ENCODE results near the gene PTPRO.

PTPRO gene

DNA sequence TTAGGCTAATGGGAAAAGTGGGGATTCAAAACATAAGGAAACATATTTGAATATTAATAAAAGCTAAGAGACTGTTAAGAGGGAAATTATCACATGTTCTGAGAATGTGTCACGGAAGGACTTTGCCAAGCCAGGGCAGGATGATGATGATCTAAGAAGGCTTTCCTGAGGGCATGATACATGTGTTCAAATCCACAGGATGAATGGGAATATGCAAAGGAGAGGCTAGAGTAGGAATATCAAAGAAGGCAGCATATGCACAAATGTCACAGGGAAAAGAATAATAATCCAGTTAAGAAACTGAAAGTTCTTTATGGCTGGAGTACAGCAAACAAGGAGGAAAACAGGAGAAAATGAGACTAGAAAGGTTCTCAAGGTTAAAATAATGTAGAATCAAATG lies 107.0 kb downstream of the PTPRO start:
- H3K4me3 Mint-ChIP-seq, result no peak overlapping the region
- H3K27ac Mint-ChIP-seq, result no peak overlapping the region
- TF ChIP-seq, protein P1, sequence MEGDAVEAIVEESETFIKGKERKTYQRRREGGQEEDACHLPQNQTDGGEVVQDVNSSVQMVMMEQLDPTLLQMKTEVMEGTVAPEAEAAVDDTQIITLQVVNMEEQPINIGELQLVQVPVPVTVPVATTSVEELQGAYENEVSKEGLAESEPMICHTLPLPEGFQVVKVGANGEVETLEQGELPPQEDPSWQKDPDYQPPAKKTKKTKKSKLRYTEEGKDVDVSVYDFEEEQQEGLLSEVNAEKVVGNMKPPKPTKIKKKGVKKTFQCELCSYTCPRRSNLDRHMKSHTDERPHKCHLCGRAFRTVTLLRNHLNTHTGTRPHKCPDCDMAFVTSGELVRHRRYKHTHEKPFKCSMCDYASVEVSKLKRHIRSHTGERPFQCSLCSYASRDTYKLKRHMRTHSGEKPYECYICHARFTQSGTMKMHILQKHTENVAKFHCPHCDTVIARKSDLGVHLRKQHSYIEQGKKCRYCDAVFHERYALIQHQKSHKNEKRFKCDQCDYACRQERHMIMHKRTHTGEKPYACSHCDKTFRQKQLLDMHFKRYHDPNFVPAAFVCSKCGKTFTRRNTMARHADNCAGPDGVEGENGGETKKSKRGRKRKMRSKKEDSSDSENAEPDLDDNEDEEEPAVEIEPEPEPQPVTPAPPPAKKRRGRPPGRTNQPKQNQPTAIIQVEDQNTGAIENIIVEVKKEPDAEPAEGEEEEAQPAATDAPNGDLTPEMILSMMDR (IDR thresholded peaks at IDR 0.05; ENCODE audit: unreplicated experiment in 3 of 3), result no peak
- no peaks in the 10 kb centered on the region for H3K9me3 Mint-ChIP-seq
- H3K4me1 Mint-ChIP-seq, result no peaks in the 10 kb centered on the region
- no peaks in the 10 kb centered on the region for H3K36me3 Mint-ChIP-seq (ENCODE audit: low read depth)
- H3K27me3 Mint-ChIP-seq (ENCODE audit: low read depth), result peaks cover 4% of the 10 kb centered on the region

DNA sequence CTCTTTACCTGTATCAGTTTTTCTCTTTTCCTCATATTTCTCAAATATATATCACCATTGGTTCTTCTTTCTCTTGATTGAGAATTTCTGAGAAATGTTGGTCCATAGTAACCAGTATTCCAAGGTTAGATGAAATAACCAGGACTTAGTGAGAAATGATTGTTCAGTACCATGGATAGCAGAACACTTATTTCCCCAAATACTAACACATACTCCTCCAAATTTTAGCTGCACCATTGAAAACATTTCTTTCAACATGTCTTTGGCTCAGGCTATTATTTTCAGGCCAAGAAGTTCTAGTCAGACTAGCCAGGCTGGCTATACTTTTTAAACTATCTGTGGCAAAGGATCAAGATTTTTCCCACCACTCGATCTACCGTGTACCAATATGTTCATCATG lies 113.3 kb downstream of the PTPRO start:
- no peaks in the 10 kb centered on the region for H3K27me3 Mint-ChIP-seq (ENCODE audit: low read depth)
- no peaks in the 10 kb centered on the region for H3K4me1 Mint-ChIP-seq
- H3K9me3 Mint-ChIP-seq, result peaks cover 3% of the 10 kb centered on the region
- peaks cover 19% of the 10 kb centered on the region for H3K36me3 Mint-ChIP-seq (ENCODE audit: low read depth)
- no peak overlapping the region for H3K27ac Mint-ChIP-seq
- TF ChIP-seq, protein P1 (IDR thresholded peaks at IDR 0.05; ENCODE audit: unreplicated experiment in 3 of 3), result no peak
- no peak overlapping the region for H3K4me3 Mint-ChIP-seq

DNA sequence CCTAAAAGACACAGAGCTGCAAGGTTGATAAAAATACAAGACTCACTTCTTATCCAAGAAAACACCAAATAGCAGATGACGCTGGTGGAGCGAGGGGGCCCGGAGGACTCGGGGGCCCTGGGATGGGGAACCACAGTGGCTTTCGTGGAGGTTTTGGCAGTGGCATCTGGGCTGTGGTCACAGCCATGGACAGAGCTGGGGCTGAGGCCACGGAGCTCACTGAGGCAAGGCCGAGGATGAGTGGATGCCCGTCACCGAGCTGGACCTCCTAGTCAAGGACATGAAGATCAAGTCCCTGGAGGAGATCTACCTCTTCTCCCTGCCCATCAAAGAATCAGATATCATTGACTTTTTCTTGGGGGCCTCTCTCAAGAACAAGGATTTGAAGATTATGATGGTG lies 117.2 kb downstream of the PTPRO start:
- TF ChIP-seq, protein P1 (IDR thresholded peaks at IDR 0.05; ENCODE audit: unreplicated experiment in 3 of 3), result no peak
- no peaks in the 10 kb centered on the region for H3K4me1 Mint-ChIP-seq
- H3K27me3 Mint-ChIP-seq (ENCODE audit: low read depth), result no peaks in the 10 kb centered on the region
- H3K27ac Mint-ChIP-seq, result no peak overlapping the region
- H3K9me3 Mint-ChIP-seq, result peaks cover 7% of the 10 kb centered on the region
- H3K4me3 Mint-ChIP-seq, result no peak overlapping the region
- peaks cover 19% of the 10 kb centered on the region for H3K36me3 Mint-ChIP-seq (ENCODE audit: low read depth)

DNA sequence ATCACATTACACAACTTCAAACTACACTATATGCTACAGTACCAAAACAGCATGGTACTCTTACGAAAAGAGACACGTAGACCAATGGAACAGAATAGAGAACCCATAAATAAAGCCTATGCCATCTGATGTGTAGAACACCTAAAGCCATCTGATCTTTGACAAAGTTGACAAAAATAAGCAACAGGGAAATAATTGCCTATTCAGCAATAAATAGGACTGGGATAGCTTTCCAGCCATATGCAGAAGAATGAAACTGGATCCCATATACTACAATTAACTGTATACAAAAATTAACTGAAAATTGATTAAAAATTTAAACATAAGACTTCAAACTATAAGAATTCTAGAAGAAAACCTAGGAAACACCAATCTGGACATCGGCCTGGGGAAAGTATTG lies 120.7 kb downstream of the PTPRO start:
- Mint-ChIP-seq H3K36me3 (ENCODE audit: low read depth) (peaks cover under 1% of the 10 kb centered on the region), H3K4me1 (no peaks in the 10 kb centered on the region), H3K9me3 (peaks cover 7% of the 10 kb centered on the region), H3K27me3 (ENCODE audit: low read depth) (no peaks in the 10 kb centered on the region), H3K27ac (no peak overlapping the region), H3K4me3 (no peak overlapping the region)
- TF ChIP-seq, protein P1 (IDR thresholded peaks at IDR 0.05; ENCODE audit: unreplicated experiment in 3 of 3), result no peak

DNA sequence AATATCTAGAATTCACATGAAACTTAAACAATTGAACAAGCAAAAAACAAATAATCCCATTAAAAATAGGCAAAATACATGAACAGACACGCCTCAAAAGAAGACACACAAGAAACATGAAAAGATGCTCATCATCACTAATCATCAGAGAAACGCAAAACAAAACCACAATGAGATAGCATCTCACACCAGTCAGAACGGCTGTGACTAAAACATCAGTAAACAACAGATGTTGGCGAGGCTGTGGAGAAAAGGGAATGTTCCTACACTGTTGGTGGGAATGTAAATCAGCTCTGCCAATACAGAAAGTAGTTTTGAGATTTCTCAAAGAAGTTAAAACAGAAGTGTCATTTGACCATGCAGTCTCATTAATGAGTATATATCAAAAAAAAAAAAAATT lies 121.3 kb downstream of the PTPRO start:
- H3K4me3 Mint-ChIP-seq, result no peak overlapping the region
- H3K27ac Mint-ChIP-seq, result no peak overlapping the region
- TF ChIP-seq, protein P1 (IDR thresholded peaks at IDR 0.05; ENCODE audit: unreplicated experiment in 3 of 3), result no peak
- no peaks in the 10 kb centered on the region for H3K27me3 Mint-ChIP-seq (ENCODE audit: low read depth)
- H3K36me3 Mint-ChIP-seq (ENCODE audit: low read depth), result no peaks in the 10 kb centered on the region
- no peaks in the 10 kb centered on the region for H3K4me1 Mint-ChIP-seq
- H3K9me3 Mint-ChIP-seq, result peaks cover 4% of the 10 kb centered on the region

DNA sequence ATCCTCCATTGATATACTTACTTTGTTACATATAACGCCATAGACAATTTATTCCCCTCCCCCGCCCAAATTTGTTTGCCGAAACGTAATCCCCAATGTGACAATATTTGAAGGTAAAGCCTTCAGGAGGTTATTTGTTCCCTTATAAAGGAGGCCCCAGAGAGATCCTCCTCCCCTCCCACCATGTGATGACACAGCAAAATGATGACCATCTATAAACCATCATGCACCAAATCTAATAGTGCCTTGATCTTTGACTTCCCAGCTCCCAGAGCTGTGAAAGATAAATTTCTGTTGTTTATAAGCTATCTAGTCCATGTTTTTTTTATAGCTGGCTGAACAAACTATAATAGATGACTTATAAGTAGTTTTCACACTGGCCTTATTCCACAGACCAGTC lies 122.2 kb downstream of the PTPRO start:
- no peaks in the 10 kb centered on the region for H3K27me3 Mint-ChIP-seq (ENCODE audit: low read depth)
- H3K36me3 Mint-ChIP-seq (ENCODE audit: low read depth), result no peaks in the 10 kb centered on the region
- H3K27ac Mint-ChIP-seq, result no peak overlapping the region
- peaks cover 3% of the 10 kb centered on the region for H3K9me3 Mint-ChIP-seq
- TF ChIP-seq, protein P1 (IDR thresholded peaks at IDR 0.05; ENCODE audit: unreplicated experiment in 3 of 3), result no peak
- no peaks in the 10 kb centered on the region for H3K4me1 Mint-ChIP-seq
- H3K4me3 Mint-ChIP-seq, result no peak overlapping the region
